NB4 (cell line): Measurements from ENCODE around the gene ANKRD27.

Experiments used
- DNase-seq: peaks from one replicate; pipeline ENCODE4 v3.0.0; 2010; ENCODE audit warnings: low read depth
- H3K4me3 ChIP-seq: one replicate; pipeline ENCODE4 v1.5.1; 2011; ENCODE audit warnings: mild to moderate bottlenecking, low read depth, low read length, moderate library complexity
- MAX ChIP-seq: IDR thresholded peaks from 2 replicates; pipeline ENCODE4 v1.6.1; 2011; ENCODE audit warnings: low read depth, low read length
- MYC ChIP-seq: IDR thresholded peaks from 2 replicates; pipeline ENCODE4 v1.6.1; 2011; ENCODE audit warnings: low read depth, low read length
- POLR2A ChIP-seq: IDR thresholded peaks from 2 replicates; pipeline ENCODE4 v1.6.1; 2011; ENCODE audit warnings: mild to moderate bottlenecking; ENCODE audit not compliant: insufficient read length; ENCODE audit errors: extremely low read depth
- TF ChIP-seq, protein P1 (sequence below): IDR thresholded peaks from one replicate; pipeline ENCODE4 v1.5.1; 2012; ENCODE audit warnings: low read depth, low read length

Gene ANKRD27

GRCh38 chr19:32675720-32676185, 773 bp upstream of the ANKRD27 start, which contains the start of gene RGS9BP:
Gene RGS9BP, plus strand, starts transcription at chr19:32675848. Its CDS starts 416 bp downstream, at chr19:32676264.
- H3K4me3 ChIP-seq = peak within 1 kb of the TSS; percentile 83
- TF ChIP-seq POLR2A = no peak
- TF ChIP-seq, protein P1, sequence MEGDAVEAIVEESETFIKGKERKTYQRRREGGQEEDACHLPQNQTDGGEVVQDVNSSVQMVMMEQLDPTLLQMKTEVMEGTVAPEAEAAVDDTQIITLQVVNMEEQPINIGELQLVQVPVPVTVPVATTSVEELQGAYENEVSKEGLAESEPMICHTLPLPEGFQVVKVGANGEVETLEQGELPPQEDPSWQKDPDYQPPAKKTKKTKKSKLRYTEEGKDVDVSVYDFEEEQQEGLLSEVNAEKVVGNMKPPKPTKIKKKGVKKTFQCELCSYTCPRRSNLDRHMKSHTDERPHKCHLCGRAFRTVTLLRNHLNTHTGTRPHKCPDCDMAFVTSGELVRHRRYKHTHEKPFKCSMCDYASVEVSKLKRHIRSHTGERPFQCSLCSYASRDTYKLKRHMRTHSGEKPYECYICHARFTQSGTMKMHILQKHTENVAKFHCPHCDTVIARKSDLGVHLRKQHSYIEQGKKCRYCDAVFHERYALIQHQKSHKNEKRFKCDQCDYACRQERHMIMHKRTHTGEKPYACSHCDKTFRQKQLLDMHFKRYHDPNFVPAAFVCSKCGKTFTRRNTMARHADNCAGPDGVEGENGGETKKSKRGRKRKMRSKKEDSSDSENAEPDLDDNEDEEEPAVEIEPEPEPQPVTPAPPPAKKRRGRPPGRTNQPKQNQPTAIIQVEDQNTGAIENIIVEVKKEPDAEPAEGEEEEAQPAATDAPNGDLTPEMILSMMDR = no peak
- no peak for TF ChIP-seq MAX
- no peak for TF ChIP-seq MYC
- peak; percentile 77 for DNase-seq

- peak; percentile 40 for DNase-seq
- H3K4me3 ChIP-seq = peak overlapping the region; percentile 83
- peak; percentile 44 for TF ChIP-seq MAX
- peak; percentile 40; the same call in 1 of the 2 replicates for TF ChIP-seq MYC
- no peak for TF ChIP-seq POLR2A
Measured at GRCh38 chr19:32674153-32674930, 638 bp downstream of the ANKRD27 start.

DNA sequence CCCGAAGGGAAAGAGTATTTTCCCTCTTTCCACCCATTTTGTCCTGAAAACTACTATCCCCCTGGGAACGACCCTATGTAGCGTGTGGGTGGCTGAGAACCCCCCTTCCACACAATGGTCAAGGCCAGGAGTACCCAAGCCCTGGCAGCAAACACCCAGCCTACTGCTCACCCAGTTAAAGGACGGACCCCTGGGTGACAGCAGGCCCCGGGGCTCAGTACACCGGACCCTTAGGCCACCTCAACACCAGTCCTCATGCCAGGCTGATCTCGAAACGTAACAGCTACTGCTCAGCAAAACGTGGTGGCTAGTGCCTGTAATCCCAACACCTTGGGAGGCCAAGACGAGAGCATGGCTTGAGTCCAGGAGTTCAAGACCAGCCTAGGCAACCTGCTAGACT, 1.4 kb downstream of the ANKRD27 start:
- peak overlapping the region; percentile 83 for H3K4me3 ChIP-seq
- DNase-seq = peak; percentile 23
- TF ChIP-seq MAX (no peak), MYC (no peak), POLR2A (no peak)
- TF ChIP-seq, protein P1 = no peak

DNA sequence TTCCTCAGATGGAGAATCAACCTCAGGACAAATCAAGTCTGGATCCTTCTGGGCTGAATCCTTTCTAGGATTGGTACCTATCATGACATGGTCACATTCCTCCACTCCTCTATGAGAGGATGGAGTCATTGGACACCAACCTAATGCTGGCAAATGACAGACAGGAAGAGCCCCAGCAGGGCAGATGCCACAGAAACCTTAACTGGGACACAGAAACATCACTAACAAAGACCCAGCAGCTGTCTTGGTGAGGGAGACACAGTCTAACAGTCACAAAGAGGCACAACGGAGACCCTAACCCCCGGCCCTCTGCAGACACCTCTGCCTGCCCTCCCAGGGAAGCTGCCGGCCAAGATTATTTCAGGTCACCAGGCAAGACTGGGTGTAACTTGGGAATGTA, 2.1 kb downstream of the ANKRD27 start:
- no peak for TF ChIP-seq MAX
- no peak for TF ChIP-seq POLR2A
- no peak for TF ChIP-seq MYC
- TF ChIP-seq, protein P1 = no peak
- H3K4me3 ChIP-seq = peak overlapping the region; percentile 83
- DNase-seq = peak; percentile 58

- TF ChIP-seq MAX (peak; percentile 93), MYC (peak; percentile 92), POLR2A (no peak)
- TF ChIP-seq, protein P1 = no peak
- peak overlapping the region; percentile 83 for H3K4me3 ChIP-seq
- peak; percentile 89 for DNase-seq
Measured at GRCh38 chr19:32671883-32672593, 2.9 kb downstream of the ANKRD27 start.

- no peak for DNase-seq
- H3K4me3 ChIP-seq = no peak overlapping the region
- no peak for TF ChIP-seq MYC
- no peak for TF ChIP-seq MAX
- no peak for TF ChIP-seq POLR2A
Measured at GRCh38 chr19:32669310-32669709, 5.7 kb downstream of the ANKRD27 start.
